ENCODE measurements around the gene COQ2. TPM values are rescaled to one million over a fixed set of nuclear protein-coding genes. Genes with fewer than 3 reads are reported as not detected.
"Not testable (repeated sequence)": the region's sequence is repeated elsewhere in the genome, so short reads cannot be mapped to it uniquely, and the experiment has no call there.

The COQ2 gene
- total and polyA plus RNA-seq, 2 donors = 5.6 to 14.7 TPM

GRCh38 chr4:83250687-83251446 is 33.7 kb downstream of the COQ2 start:
- WGBS = 72% methylated on average over 7 of the region's 7 CpGs
- Histone ChIP-seq H3K4me3 (ENCODE audit: low read depth, low read length) (no peak overlapping the region), H3K27ac (ENCODE audit: low read depth) (no peak overlapping the region), H3K4me1 (ENCODE audit: insufficient read depth) (no peaks in the 10 kb centered on the region), H3K36me3 (ENCODE audit: insufficient read depth) (no peaks in the 10 kb centered on the region)
- DNase-seq (ENCODE audit: extremely low spot score) = no peak

DNA sequence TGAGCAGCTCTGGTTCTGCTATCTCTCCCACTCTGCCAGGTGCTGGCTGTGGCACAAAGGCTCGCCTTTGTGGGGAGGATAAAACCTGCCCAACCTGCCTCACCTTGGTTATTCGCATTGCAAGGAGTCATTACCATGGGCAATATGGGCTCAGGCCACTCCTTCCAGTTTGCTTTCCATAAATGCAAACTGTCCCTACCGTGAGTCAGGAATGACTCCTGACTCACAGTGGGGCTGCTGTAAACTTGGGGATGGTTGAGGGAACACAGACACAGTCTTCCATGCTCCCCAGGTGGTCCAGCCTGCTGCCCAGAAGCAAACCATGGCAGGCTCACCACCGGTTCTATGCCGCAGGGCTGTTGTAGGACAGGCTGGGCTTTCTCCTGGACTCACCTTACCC is 36.1 kb downstream of the COQ2 start:
- 88% methylated on average over 5 of the region's 5 CpGs for WGBS
- Histone ChIP-seq H3K4me3 (ENCODE audit: low read depth, low read length) (no peak overlapping the region), H3K36me3 (ENCODE audit: insufficient read depth) (no peaks in the 10 kb centered on the region), H3K27ac (ENCODE audit: low read depth) (no peak overlapping the region), H3K4me1 (ENCODE audit: insufficient read depth) (no peaks in the 10 kb centered on the region)
- DNase-seq (ENCODE audit: extremely low spot score) = no peak

DNA sequence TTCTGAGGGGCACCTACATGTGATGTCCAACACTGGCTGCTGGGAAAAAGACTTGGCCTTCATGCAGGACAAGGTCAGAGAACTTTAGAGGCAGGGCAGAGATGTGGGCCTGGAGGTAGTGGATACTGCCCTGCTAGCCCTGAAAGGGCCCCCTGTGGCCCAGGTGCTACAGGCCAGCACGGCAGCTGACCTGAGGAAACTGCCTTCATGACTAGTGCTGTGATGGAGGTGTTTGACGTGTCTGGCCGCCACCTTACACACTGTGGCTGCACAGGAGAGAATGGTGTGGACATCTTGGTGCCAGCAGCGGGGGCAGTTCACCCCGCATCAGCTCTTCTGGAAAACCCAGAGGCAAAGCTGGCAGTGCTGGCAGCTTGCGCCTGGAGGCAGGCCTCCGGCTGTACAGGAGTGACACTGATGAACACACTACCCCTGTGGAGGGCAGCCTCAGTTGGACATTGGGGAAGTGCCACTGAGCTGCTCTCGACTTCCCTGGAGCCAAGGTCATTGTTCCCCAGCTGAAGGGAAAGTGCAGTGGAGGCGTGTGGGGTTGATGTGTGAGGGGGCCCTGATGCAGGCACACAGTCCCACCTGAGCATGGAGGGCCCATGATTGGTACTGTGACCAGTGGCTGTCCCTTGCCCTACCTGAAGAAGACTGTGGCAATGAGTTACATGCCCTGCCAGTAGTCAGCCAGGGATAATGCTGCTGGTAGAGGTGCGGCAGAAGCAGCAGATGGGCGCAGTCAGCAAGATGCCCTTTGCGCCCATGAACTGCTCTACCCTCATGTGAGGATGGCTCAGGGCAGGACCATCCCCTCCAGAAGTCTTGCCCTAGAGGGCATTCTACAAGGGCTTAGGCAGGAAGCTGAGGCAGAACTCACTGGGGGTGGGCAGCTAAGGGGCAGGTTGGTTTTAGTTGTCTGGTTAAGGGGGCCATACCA is 36.9 kb downstream of the COQ2 start:
- no peak for DNase-seq (ENCODE audit: extremely low spot score)
- H3K27ac ChIP-seq (ENCODE audit: low read depth) = no peak overlapping the region
- 85% methylated on average over 12 of the region's 12 CpGs for WGBS
- H3K4me1 ChIP-seq (ENCODE audit: insufficient read depth) = no peaks in the 10 kb centered on the region
- H3K36me3 ChIP-seq (ENCODE audit: insufficient read depth) = no peaks in the 10 kb centered on the region
- no peak overlapping the region for H3K4me3 ChIP-seq (ENCODE audit: low read depth, low read length)

- H3K36me3 ChIP-seq (ENCODE audit: insufficient read depth) = no peaks in the 10 kb centered on the region
- WGBS = 97% methylated on average over 1 of the region's 1 CpG
- H3K27ac ChIP-seq (ENCODE audit: low read depth) = no peak overlapping the region
- no peaks in the 10 kb centered on the region for H3K4me1 ChIP-seq (ENCODE audit: insufficient read depth)
- DNase-seq (ENCODE audit: extremely low spot score) = no peak
- H3K4me3 ChIP-seq (ENCODE audit: low read depth, low read length) = no peak overlapping the region
These were observed 43.5 kb downstream of the COQ2 start for GRCh38 chr4:83241132-83241531.

DNA sequence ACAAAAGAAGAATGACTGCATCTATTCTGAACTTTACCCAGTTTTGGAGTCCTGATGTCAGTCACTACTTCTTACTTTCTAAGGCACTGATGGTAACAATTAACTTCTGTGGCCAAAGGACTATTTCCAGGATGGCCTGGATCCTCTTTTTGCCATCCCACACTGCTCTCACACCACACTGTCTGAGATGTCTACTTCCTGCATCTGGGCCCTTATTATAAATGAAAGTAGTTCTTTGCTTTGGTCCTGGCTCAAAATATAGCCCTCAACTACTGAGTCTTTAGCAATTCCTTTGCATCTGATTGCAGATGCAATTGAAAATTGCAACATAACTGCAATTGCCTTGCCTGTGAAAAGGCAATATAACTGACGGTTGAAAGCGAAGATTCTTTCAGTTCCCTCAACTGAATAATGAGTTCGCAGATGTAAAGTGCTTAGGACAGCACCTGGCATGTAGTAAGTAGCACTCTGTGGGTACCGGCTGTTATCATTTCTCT is 44.2 kb downstream of the COQ2 start:
- WGBS = 91% methylated on average over 4 of the region's 4 CpGs
- H3K27ac ChIP-seq (ENCODE audit: low read depth) = no peak overlapping the region
- DNase-seq (ENCODE audit: extremely low spot score) = no peak
- no peak overlapping the region for H3K4me3 ChIP-seq (ENCODE audit: low read depth, low read length)
- no peaks in the 10 kb centered on the region for H3K36me3 ChIP-seq (ENCODE audit: insufficient read depth)
- no peaks in the 10 kb centered on the region for H3K4me1 ChIP-seq (ENCODE audit: insufficient read depth)

- no peak overlapping the region for H3K27ac ChIP-seq (ENCODE audit: low read depth)
- no peak overlapping the region for H3K4me3 ChIP-seq (ENCODE audit: low read depth, low read length)
- no peak for DNase-seq (ENCODE audit: extremely low spot score)
- 76% methylated on average over 4 of the region's 4 CpGs for WGBS
- H3K36me3 ChIP-seq (ENCODE audit: insufficient read depth) = no peaks in the 10 kb centered on the region
- no peaks in the 10 kb centered on the region for H3K4me1 ChIP-seq (ENCODE audit: insufficient read depth)
These were observed 46.0 kb downstream of the COQ2 start for GRCh38 chr4:83238393-83239248.

GRCh38 chr4:83237591-83237990 is 47.0 kb downstream of the COQ2 start:
- no peak for DNase-seq (ENCODE audit: extremely low spot score)
- WGBS = 82% methylated on average over 2 of the region's 2 CpGs
- no peaks in the 10 kb centered on the region for H3K36me3 ChIP-seq (ENCODE audit: insufficient read depth)

GRCh38 chr4:83235645-83236133 is 48.9 kb downstream of the COQ2 start:
- H3K4me1 ChIP-seq (ENCODE audit: insufficient read depth); DNase-seq (ENCODE audit: extremely low spot score); H3K36me3 ChIP-seq (ENCODE audit: insufficient read depth); H3K4me3 ChIP-seq (ENCODE audit: low read depth, low read length); H3K27ac ChIP-seq (ENCODE audit: low read depth): not testable (repeated sequence)
- WGBS = 88% methylated on average over 3 of the region's 3 CpGs

More at GRCh38 chr4:83237591-83237990, 47.0 kb downstream of the COQ2 start:
- Histone ChIP-seq H3K27ac (ENCODE audit: low read depth) (no peak overlapping the region), H3K4me1 (ENCODE audit: insufficient read depth) (no peaks in the 10 kb centered on the region), H3K4me3 (ENCODE audit: low read depth, low read length) (no peak overlapping the region)

DNA sequence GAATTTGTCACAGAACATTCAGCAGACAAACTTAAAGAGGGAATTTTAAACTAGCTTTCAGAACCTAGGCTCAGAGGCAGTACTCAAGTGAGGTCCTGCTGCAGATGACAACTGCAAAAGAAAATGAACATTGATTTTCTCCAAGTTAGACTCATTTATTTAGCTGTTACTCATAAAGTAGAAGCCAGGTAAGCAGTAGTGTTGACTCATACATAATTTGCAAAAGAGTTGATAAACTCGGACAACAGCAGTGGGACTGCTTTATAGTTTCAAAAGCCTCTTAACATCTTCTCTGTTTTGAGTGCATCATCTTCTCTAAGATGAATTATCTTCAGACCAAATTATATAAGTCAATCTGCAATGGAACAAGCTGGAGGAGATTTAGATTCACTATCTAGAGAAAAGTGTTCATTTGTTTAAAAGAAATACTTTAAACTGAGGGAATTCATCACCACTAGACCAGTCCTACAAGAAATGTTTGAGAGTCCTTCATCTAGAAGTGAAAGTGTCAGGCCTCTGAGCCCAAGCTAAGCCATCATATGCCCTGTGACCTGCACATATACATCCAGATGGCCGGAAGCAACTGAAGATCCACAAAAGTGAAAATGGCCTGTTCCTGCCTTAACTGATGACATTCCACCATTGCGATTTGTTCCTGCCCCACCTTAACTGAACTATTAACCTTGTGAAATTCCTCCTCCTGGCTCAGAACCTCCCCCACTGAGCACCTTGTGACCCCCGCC is 49.5 kb downstream of the COQ2 start:
- Histone ChIP-seq H3K27ac (ENCODE audit: low read depth) (no peak overlapping the region), H3K4me1 (ENCODE audit: insufficient read depth) (no peaks in the 10 kb centered on the region), H3K4me3 (ENCODE audit: low read depth, low read length) (no peak overlapping the region), H3K36me3 (ENCODE audit: insufficient read depth) (no peaks in the 10 kb centered on the region)
- WGBS = 88% methylated on average over 4 of the region's 4 CpGs
- no peak for DNase-seq (ENCODE audit: extremely low spot score)

GRCh38 chr4:83234387-83234786 is 50.2 kb downstream of the COQ2 start:
- DNase-seq (ENCODE audit: extremely low spot score); H3K36me3 ChIP-seq (ENCODE audit: insufficient read depth); H3K4me1 ChIP-seq (ENCODE audit: insufficient read depth); H3K4me3 ChIP-seq (ENCODE audit: low read depth, low read length); H3K27ac ChIP-seq (ENCODE audit: low read depth): not testable (repeated sequence)
- WGBS = 87% methylated on average over 3 of the region's 3 CpGs

- H3K4me3 ChIP-seq (ENCODE audit: low read depth, low read length) = no peak overlapping the region
- WGBS = 82% methylated on average over 1 of the region's 1 CpG
- no peaks in the 10 kb centered on the region for H3K36me3 ChIP-seq (ENCODE audit: insufficient read depth)
These were observed 52.5 kb downstream of the COQ2 start for GRCh38 chr4:83232082-83232481.

DNA sequence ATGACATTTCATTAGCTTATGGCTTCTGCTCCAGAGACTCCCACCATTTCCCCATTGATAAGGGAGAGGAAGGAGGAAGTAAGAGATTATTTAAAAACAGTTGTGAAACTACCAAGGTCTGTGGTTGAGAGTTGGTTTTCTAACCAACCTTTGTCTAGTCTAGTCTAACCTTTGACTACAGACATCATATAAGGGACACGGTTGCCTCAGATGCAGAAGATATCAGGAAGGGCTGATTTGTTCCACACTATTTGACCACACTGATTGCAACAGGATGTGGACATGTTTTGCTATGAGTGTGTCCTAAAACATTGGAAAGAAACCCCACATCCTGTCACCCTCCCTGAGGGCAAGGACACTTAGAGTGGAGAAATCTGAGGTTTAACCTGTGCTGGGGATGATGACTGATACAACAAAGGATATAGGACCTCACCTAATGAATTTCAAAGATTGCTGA is 53.0 kb downstream of the COQ2 start:
- H3K4me3 ChIP-seq (ENCODE audit: low read depth, low read length) = no peak overlapping the region
- no peak for DNase-seq (ENCODE audit: extremely low spot score)
- H3K4me1 ChIP-seq (ENCODE audit: insufficient read depth) = no peaks in the 10 kb centered on the region
- no peak overlapping the region for H3K27ac ChIP-seq (ENCODE audit: low read depth)
- 72% methylated on average over 1 of the region's 1 CpG for WGBS
- H3K36me3 ChIP-seq (ENCODE audit: insufficient read depth) = no peaks in the 10 kb centered on the region

More at GRCh38 chr4:83232082-83232481, 52.5 kb downstream of the COQ2 start:
- DNase-seq (ENCODE audit: extremely low spot score) = no peak
- Histone ChIP-seq H3K27ac (ENCODE audit: low read depth) (no peak overlapping the region), H3K4me1 (ENCODE audit: insufficient read depth) (no peaks in the 10 kb centered on the region)
